Endothelial cell (in vitro differentiated cells): ENCODE results near the gene ANKRD55. TPM values are rescaled to one million over a fixed set of nuclear protein-coding genes. Genes with fewer than 3 reads are reported as not detected.

Source experiments
- DNase-seq: peaks from one replicate; pipeline ENCODE4 v3.0.0; 2021; ENCODE audit warnings: low spot score
- H3K27ac Mint-ChIP-seq: one replicate; pipeline ENCODE4 v1.8.0; 2021; ENCODE audit warnings: mixed read lengths, inconsistent platforms; ENCODE audit not compliant: unreplicated experiment
- H3K27me3 Mint-ChIP-seq: one replicate; pipeline ENCODE4 v1.8.0; 2021; ENCODE audit warnings: mild to moderate bottlenecking, moderate library complexity, mixed read lengths, inconsistent platforms; ENCODE audit not compliant: unreplicated experiment
- H3K36me3 Mint-ChIP-seq: one replicate; pipeline ENCODE4 v1.8.0; 2021; ENCODE audit warnings: mild to moderate bottlenecking, low read depth, mixed read lengths, inconsistent platforms; ENCODE audit not compliant: unreplicated experiment
- H3K4me1 Mint-ChIP-seq: one replicate; pipeline ENCODE4 v1.8.0; 2021; ENCODE audit warnings: mild to moderate bottlenecking, mixed read lengths, inconsistent platforms; ENCODE audit not compliant: unreplicated experiment
- H3K4me3 Mint-ChIP-seq: one replicate; pipeline ENCODE4 v1.8.0; 2021; ENCODE audit warnings: mild to moderate bottlenecking, mixed read lengths, inconsistent platforms; ENCODE audit not compliant: unreplicated experiment
- H3K9me3 Mint-ChIP-seq: one replicate; pipeline ENCODE4 v1.8.0; 2021; ENCODE audit warnings: mixed read lengths, inconsistent platforms; ENCODE audit not compliant: unreplicated experiment
- total RNA-seq: library from RNA; stranded (reverse); fragmentation: NEBNext Ultra II Directional; extraction: Animal tissue kit (Norgen Biotek cat#: 25700); gene quantifications from one replicate; pipeline ENCODE4 v1.2.1, GENCODE V29; 2021; ENCODE audit not compliant: unreplicated experiment
- TF ChIP-seq, protein P1 (sequence below): fragments of 200-600 bp; sonication (generic); IDR thresholded peaks from one replicate; pipeline ENCODE4 v1.5.0; 2021; ENCODE audit warnings: antibody characterized with exemption; ENCODE audit not compliant: unreplicated experiment

Gene ANKRD55
- total RNA-seq, 1 donor from 2014 or later = not detected

DNA sequence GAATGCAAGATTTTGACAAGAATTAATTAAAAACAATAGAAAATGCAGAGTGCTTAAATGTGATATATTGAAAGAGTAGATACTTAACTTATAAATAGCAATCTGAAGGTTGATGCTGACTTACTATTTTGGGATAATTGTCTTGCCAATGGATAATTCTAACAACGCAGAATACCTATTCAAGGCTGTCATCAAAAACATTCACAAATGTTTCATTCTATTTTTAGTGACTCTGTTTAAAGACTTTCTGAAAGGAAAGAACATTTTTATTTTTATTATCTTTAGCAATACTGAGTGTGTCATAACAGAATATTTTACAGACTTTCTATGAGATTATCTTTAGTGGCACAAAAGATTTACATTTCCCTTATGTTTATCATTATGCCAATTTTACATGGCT, 38.1 kb downstream of the ANKRD55 start:
- Mint-ChIP-seq H3K27me3 (no peaks in the 10 kb centered on the region), H3K4me3 (no peak overlapping the region), H3K36me3 (no peaks in the 10 kb centered on the region), H3K4me1 (peaks cover 9% of the 10 kb centered on the region), H3K27ac (no peak overlapping the region), H3K9me3 (no peaks in the 10 kb centered on the region)
- no peak for DNase-seq
- TF ChIP-seq, protein P1, sequence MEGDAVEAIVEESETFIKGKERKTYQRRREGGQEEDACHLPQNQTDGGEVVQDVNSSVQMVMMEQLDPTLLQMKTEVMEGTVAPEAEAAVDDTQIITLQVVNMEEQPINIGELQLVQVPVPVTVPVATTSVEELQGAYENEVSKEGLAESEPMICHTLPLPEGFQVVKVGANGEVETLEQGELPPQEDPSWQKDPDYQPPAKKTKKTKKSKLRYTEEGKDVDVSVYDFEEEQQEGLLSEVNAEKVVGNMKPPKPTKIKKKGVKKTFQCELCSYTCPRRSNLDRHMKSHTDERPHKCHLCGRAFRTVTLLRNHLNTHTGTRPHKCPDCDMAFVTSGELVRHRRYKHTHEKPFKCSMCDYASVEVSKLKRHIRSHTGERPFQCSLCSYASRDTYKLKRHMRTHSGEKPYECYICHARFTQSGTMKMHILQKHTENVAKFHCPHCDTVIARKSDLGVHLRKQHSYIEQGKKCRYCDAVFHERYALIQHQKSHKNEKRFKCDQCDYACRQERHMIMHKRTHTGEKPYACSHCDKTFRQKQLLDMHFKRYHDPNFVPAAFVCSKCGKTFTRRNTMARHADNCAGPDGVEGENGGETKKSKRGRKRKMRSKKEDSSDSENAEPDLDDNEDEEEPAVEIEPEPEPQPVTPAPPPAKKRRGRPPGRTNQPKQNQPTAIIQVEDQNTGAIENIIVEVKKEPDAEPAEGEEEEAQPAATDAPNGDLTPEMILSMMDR = no peak

DNA sequence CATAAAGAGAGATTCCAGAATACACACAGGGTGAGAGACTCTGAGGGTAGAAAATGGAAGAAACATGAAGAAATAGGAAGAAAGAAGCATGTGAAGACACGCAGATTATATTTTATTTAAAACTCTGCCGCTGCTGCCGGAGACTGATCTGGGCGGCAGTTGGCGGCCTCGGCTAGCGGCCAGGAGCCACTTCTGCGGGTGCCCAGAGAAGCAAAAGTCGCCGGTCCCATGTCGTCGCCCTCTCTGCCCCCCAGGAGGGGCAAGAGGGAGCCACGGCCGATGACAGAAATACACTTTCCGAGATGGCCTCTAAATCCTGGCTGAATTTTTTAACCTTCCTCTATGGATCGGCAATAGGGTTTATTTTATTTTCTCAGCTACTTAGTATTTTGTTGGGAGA, 40.9 kb downstream of the ANKRD55 start:
- H3K9me3 Mint-ChIP-seq = no peaks in the 10 kb centered on the region
- no peaks in the 10 kb centered on the region for H3K36me3 Mint-ChIP-seq
- no peak overlapping the region for H3K4me3 Mint-ChIP-seq
- H3K4me1 Mint-ChIP-seq = peaks cover 9% of the 10 kb centered on the region
- peak overlapping the region; percentile 66 for H3K27ac Mint-ChIP-seq
- H3K27me3 Mint-ChIP-seq = no peaks in the 10 kb centered on the region
- TF ChIP-seq, protein P1 = no peak
- DNase-seq = no peak

DNA sequence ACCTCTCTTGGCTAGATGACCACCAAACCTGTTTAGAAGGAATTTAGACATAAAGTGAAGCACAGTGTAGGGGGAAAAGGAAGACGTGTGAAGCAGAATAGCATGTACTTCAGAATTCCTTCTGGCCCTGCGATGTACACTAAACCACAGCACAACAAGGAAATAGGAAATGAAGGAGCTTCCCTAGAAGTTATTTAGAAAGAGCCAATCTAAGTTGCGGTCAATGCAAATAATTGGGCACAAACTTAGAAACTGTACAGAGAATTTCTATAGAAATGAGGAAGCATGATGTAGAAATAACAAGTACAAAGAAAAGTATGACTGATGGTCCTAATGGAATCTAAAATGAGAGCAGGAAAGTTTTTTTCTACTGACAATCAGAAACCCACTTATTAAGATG, 41.5 kb downstream of the ANKRD55 start:
- no peaks in the 10 kb centered on the region for H3K27me3 Mint-ChIP-seq
- no peak for DNase-seq
- H3K27ac Mint-ChIP-seq = peak overlapping the region; percentile 66
- TF ChIP-seq, protein P1 = no peak
- H3K4me3 Mint-ChIP-seq = no peak overlapping the region
- no peaks in the 10 kb centered on the region for H3K9me3 Mint-ChIP-seq
- no peaks in the 10 kb centered on the region for H3K36me3 Mint-ChIP-seq
- peaks cover 9% of the 10 kb centered on the region for H3K4me1 Mint-ChIP-seq

DNA sequence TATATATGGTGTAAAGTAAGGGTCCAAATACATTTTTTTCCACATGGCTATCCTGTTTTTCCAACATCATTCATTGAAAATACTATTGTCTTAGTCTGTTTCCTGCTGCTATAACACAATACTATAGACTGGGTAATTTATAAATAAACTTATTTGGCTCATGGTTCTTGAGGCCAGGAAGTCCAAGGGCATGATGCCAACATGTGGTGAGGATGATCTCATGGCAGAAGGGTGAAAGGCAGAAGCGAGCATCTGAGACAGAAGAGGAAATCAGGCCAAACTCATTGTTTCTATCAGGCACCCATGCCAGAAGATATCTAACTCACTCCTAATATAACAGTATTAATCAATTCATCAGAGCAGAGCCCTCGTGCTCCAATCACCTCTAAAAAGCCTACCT, 42.6 kb downstream of the ANKRD55 start:
- no peak for DNase-seq
- H3K4me1 Mint-ChIP-seq = peaks cover 9% of the 10 kb centered on the region
- no peaks in the 10 kb centered on the region for H3K9me3 Mint-ChIP-seq
- H3K4me3 Mint-ChIP-seq = no peak overlapping the region
- no peaks in the 10 kb centered on the region for H3K36me3 Mint-ChIP-seq
- no peak overlapping the region for H3K27ac Mint-ChIP-seq
- TF ChIP-seq, protein P1 = no peak
- no peaks in the 10 kb centered on the region for H3K27me3 Mint-ChIP-seq

DNA sequence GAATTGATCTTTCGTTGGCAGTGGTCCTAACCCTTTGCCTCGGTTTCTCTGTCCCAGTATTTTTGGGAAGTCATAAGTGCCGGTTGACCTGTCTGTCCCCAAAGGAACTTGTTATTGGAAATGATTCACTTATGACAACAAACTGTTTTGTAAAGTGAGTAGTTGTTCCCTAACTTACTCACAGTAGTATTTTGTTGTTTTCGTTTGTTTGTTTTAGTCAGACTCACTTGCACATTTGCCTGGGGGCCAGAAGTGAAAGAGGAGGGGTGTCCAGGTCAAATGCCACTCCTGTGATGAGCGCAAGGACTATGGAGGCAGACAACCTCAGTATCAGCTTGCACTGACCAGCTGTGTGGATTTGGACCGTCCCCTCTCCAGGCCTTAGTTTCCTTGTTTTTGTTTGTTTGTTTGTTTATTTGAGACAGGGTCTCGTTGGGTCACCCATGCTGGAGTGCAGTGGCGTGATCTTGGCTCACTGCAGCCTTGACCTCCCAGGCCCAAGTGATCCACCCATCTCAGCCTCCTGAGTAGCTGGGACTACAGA, 47.3 kb downstream of the ANKRD55 start:
- H3K27me3 Mint-ChIP-seq = no peaks in the 10 kb centered on the region
- DNase-seq = no peak
- no peak overlapping the region for H3K4me3 Mint-ChIP-seq
- H3K36me3 Mint-ChIP-seq = no peaks in the 10 kb centered on the region
- no peaks in the 10 kb centered on the region for H3K4me1 Mint-ChIP-seq
- H3K9me3 Mint-ChIP-seq = no peaks in the 10 kb centered on the region
- no peak overlapping the region for H3K27ac Mint-ChIP-seq
- TF ChIP-seq, protein P1 = no peak
